Measurements from ENCODE around the gene NASP. TPM values are rescaled to one million over a fixed set of nuclear protein-coding genes. Genes with fewer than 3 reads are reported as not detected.

Gene NASP
- 82.1 TPM for total RNA-seq

GRCh38 chr1:45583666-45584350 is at the start of gene NASP:
TSS of gene NASP (plus strand) at chr1:45584041. CDS start at chr1:45584147, 106 bp downstream.
- DNase-seq (ENCODE audit: low spot score): peak; percentile 93

- no peak for DNase-seq (ENCODE audit: low spot score)
Observed at GRCh38 chr1:45535988-45536766, 47.7 kb upstream of the NASP start.

GRCh38 chr1:45536886-45537285 is 47.0 kb upstream of the NASP start:
- DNase-seq (ENCODE audit: low spot score): no peak

GRCh38 chr1:45541193-45541592 is 42.6 kb upstream of the NASP start:
- no peak for DNase-seq (ENCODE audit: low spot score)

GRCh38 chr1:45542591-45542990 is 41.2 kb upstream of the NASP start:
- DNase-seq (ENCODE audit: low spot score): no peak

- peak; percentile 64 for DNase-seq (ENCODE audit: low spot score)
Observed at GRCh38 chr1:45543581-45544417, 40.0 kb upstream of the NASP start.

- no peak for DNase-seq (ENCODE audit: low spot score)
Observed at GRCh38 chr1:45544530-45544929, 39.3 kb upstream of the NASP start.

- DNase-seq (ENCODE audit: low spot score): no peak
Observed at GRCh38 chr1:45545019-45545493, 38.8 kb upstream of the NASP start.

- DNase-seq (ENCODE audit: low spot score): no peak
Observed at GRCh38 chr1:45545553-45546310, 38.1 kb upstream of the NASP start.

GRCh38 chr1:45550401-45551351 is 33.2 kb upstream of the NASP start, which contains the start of gene AKR1A1:
TSS of gene AKR1A1 (plus strand) at chr1:45550826. CDS start at chr1:45561795, 10,969 bp downstream.
- DNase-seq (ENCODE audit: low spot score): peak; percentile 90

- DNase-seq (ENCODE audit: low spot score): no peak
Observed at GRCh38 chr1:45551684-45552083, 32.2 kb upstream of the NASP start.

GRCh38 chr1:45552331-45552730 is 31.5 kb upstream of the NASP start:
- peak; percentile 59 for DNase-seq (ENCODE audit: low spot score)

GRCh38 chr1:45554198-45554597 is 29.6 kb upstream of the NASP start:
- no peak for DNase-seq (ENCODE audit: low spot score)

- no peak for DNase-seq (ENCODE audit: low spot score)
Observed at GRCh38 chr1:45557422-45557944, 26.4 kb upstream of the NASP start.

- DNase-seq (ENCODE audit: low spot score): no peak
Observed at GRCh38 chr1:45563843-45564242, 20.0 kb upstream of the NASP start.

- peak; percentile 55 for DNase-seq (ENCODE audit: low spot score)
Observed at GRCh38 chr1:45566722-45567121, 17.1 kb upstream of the NASP start.

- DNase-seq (ENCODE audit: low spot score): no peak
Observed at GRCh38 chr1:45567911-45568310, 15.9 kb upstream of the NASP start.

GRCh38 chr1:45568421-45568820 is 15.4 kb upstream of the NASP start:
- DNase-seq (ENCODE audit: low spot score): peak; percentile 56

GRCh38 chr1:45569571-45569961 is 14.3 kb upstream of the NASP start:
- no peak for DNase-seq (ENCODE audit: low spot score)

Measured in ureter (tissue), 1 donor.